Adrenal gland (tissue), 5 donors: ENCODE results near the gene KLHL25.

Experiments
- CTCF ChIP-seq, 6 experiments: fragments of 450-650 bp in 4 of 6; fragments of 200-600 bp in 2 of 6; sonication (generic) in 1 of 6; IDR thresholded peaks; 1 replicate in 5 of 6; 2 replicates in 1 of 6; pipeline versions ENCODE4 v1.5.1 to v1.8.0; 2016 to 2021; ENCODE audit warnings: antibody characterized with exemption in 6 of 6, mild to moderate bottlenecking in 2 of 6, moderate library complexity in 1 of 6
- POLR2A ChIP-seq, 2 donors: fragments of 450-650 bp; IDR thresholded peaks; one replicate each; pipeline ENCODE4 v1.6.1; 2017; ENCODE audit warnings: antibody characterized with exemption in 2 of 2, mild to moderate bottlenecking in 2 of 2, moderate library complexity in 1 of 2
- donor health status: DM: no; HTN: no; CAD: no.

- no peak for TF ChIP-seq POLR2A (IDR thresholded peaks at IDR 0.05)
- TF ChIP-seq CTCF (IDR thresholded peaks at IDR 0.05): peak in 2 of 6 experiments; percentile 10 to 28
These were observed 34.0 kb downstream of the KLHL25 start for GRCh38 chr15:85760531-85761371.
